Activated CD4-positive, alpha-beta T cell treated with anti-CD3 and anti-CD28 coated beads for 1 hour (primary cell): ENCODE data around the gene CCL8.

Experiments used
- DNase-seq: peaks from one replicate; pipeline ENCODE4 v3.0.0-alpha.2; 2020

Gene CCL8

GRCh38 chr17:34368946-34369500 lies 49.8 kb downstream of the CCL8 start:
- DNase-seq: no peak

- DNase-seq: no peak
Measured at GRCh38 chr17:34369571-34369970, 50.3 kb downstream of the CCL8 start.

- no peak for DNase-seq
Measured at GRCh38 chr17:34370376-34370996, 51.3 kb downstream of the CCL8 start.

- DNase-seq: no peak
Measured at GRCh38 chr17:34370997-34371395, 51.8 kb downstream of the CCL8 start.
